Activated B cell treated with CpG ODN at 0.5 μM for 24 hours (primary cell): Measurements from ENCODE around the gene COPS4. TPM values are rescaled to one million over a fixed set of nuclear protein-coding genes. Genes with fewer than 3 reads are reported as not detected.

Source experiments
- ATAC-seq: fragments of 200-7000 bp; cut with Tn5 transposase; one replicate; pipeline ENCODE4 v1.10.0; 2021; ENCODE audit warnings: low read depth, mild to moderate bottlenecking, moderate library complexity
- CTCF ChIA-PET: fragments of 350-600 bp; sonication (Branson Sonifier 250); formaldehyde crosslinking; loops from one replicate; lab custom pipeline; 2021; ENCODE audit warnings: antibody characterized with exemption; lab: Charles Lee
- POLR2A ChIA-PET: fragments of 350-600 bp; sonication (Branson Sonifier 250); formaldehyde crosslinking; loops from one replicate; lab custom pipeline; 2021; ENCODE audit warnings: antibody characterized with exemption; lab: Charles Lee
- DNase-seq: peaks from one replicate; pipeline ENCODE4 v3.0.0; 2022
- H3K27ac Mint-ChIP-seq: one replicate; pipeline ENCODE4 v1.8.0; 2020; ENCODE audit warnings: mixed read lengths
- H3K27me3 Mint-ChIP-seq: one replicate; pipeline ENCODE4 v1.8.0; 2021; ENCODE audit warnings: mixed read lengths
- H3K36me3 Mint-ChIP-seq: one replicate; pipeline ENCODE4 v1.8.0; 2021; ENCODE audit warnings: low read depth, mixed read lengths
- H3K4me1 Mint-ChIP-seq: one replicate; pipeline ENCODE4 v1.8.0; 2021; ENCODE audit warnings: mixed read lengths
- H3K4me3 Mint-ChIP-seq: one replicate; pipeline ENCODE4 v1.8.0; 2020; ENCODE audit warnings: mild to moderate bottlenecking, mixed read lengths
- H3K9me3 Mint-ChIP-seq: one replicate; pipeline ENCODE4 v1.8.0; 2020; ENCODE audit warnings: mixed read lengths
- CTCF ChIP-seq: fragments of 200-600 bp; IDR thresholded peaks from one replicate; pipeline ENCODE4 v1.8.0; 2022; ENCODE audit warnings: antibody characterized with exemption, mild to moderate bottlenecking
- intact Hi-C: fragments of 100-400 bp; cut with micrococcal nuclease; formaldehyde crosslinking; loops from one replicate; pipeline ENCODE4 v1.15.1; 2024
- total RNA-seq: library from RNA; stranded (reverse); gene quantifications from 2 replicates; pipeline ENCODE4 v1.2.3, GENCODE V29; 2022

The COPS4 gene
- total RNA-seq, 1 donor from 2014 or later = 36.7 TPM

DNA sequence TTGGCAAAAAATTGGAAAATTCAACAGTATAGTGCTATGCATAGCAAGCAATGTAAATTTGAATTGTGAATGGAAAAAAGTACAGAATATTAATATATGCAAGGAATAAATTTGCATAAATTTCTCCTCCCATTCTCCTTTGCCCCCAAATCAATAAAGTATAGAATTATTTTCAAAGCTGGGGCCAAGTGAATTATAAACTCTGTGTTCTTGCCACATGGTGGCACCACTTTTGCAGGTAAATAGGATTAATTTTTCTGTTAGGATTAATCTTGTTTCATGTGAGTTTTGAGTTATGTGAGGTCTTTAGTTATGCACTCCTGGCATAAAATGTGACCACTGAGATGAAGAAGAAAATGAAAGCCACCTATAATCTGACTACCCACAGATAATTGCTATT is 19.9 kb downstream of the COPS4 start:
- ATAC-seq (no peak), DNase-seq (no peak)
- Mint-ChIP-seq H3K9me3 (no peaks in the 10 kb centered on the region), H3K4me3 (no peak overlapping the region), H3K27ac (no peak overlapping the region), H3K36me3 (peaks cover 56% of the 10 kb centered on the region), H3K4me1 (peaks cover 2% of the 10 kb centered on the region), H3K27me3 (no peaks in the 10 kb centered on the region)
- TF ChIP-seq CTCF = no peak
- POLR2A ChIA-PET = interaction anchor here (1.1 kb wide), 1 partner anchor 230 kb away, joined by 5 read pairs; the partner anchor contains the start of gene COQ2
- intact Hi-C loops = loop anchor here (1.0 to 5.0 kb wide), 3 partner anchors 205 to 587 kb away; no protein-coding TSS in a partner anchor
- CTCF ChIA-PET = interaction anchor here (0.8 to 6.0 kb wide), 5 partner anchors 126 to 227 kb away, joined by 3 to 61 read pairs (median 3); partner anchors contain the start of gene COQ2

DNA sequence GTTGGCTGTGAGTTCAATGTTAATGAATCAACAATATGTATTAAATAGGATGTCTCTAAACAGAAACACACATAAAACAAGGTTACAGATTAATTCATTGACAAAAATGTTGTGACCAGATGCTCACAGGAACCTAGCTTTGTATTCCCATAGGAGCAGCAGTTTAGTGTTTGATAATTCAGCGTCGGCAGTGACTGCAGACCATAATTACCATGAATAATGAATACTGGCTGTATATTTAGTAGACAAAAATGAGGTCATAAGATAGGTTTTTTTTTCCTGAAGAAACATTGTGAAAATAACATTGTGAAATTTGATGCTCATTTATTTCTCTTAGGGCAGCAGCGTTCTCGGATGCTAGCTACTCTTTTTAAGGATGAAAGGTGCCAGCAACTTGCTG is 27.8 kb downstream of the COPS4 start:
- Mint-ChIP-seq H3K36me3 (peaks cover 56% of the 10 kb centered on the region), H3K27ac (no peak overlapping the region), H3K9me3 (no peaks in the 10 kb centered on the region), H3K27me3 (no peaks in the 10 kb centered on the region), H3K4me1 (no peaks in the 10 kb centered on the region), H3K4me3 (no peak overlapping the region)
- ChIA-PET CTCF (interaction anchor here (0.8 to 1.1 kb wide), 2 partner anchors 198 to 219 kb away, joined by 3 read pairs; no protein-coding TSS in a partner anchor), POLR2A (no interaction called here)
- no peak for ATAC-seq
- no peak for DNase-seq
- intact Hi-C loops = no loop called here
- TF ChIP-seq CTCF = no peak

GRCh38 chr4:83065266-83065665 is 30.3 kb downstream of the COPS4 start:
- POLR2A ChIA-PET = interaction anchor here (0.6 kb wide), 1 partner anchor 199 kb away, joined by 4 read pairs; no protein-coding TSS in a partner anchor

DNA sequence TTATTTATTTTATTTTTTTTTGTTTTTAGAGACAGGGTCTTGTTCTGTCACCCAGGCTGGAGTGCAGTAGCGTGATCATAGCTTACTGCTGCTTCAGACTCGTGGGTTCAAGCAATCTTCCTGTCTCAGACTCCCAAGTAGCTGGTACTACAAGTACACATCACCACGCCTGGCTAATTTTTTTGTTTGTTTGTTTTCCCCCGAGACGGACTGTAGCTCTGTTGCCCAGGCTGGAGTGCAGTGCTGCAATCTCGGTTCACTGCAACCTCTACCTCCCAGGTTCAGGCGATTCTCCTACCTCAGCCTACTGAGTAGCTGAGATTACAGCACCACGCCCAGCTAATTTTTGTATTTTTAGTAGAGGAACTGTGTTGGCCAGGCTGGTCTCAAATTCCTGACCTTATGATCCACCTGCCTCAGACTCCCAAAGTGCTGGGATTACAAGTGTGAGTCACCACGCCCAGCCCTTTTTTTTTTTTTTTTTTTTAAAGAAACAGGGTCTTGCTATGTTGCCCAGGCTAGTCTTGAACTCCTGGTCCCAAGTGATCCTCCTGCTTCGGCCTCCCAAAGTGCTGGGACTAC is 32.2 kb downstream of the COPS4 start:
- intact Hi-C loops = no loop called here
- Mint-ChIP-seq H3K4me3 (no peak overlapping the region), H3K4me1 (no peaks in the 10 kb centered on the region), H3K27me3 (no peaks in the 10 kb centered on the region), H3K9me3 (no peaks in the 10 kb centered on the region), H3K27ac (no peak overlapping the region), H3K36me3 (peaks cover 64% of the 10 kb centered on the region)
- ChIA-PET POLR2A (no interaction called here), CTCF (interaction anchor here (0.6 kb wide), 1 partner anchor 8 kb away, joined by 3 read pairs; no protein-coding TSS in a partner anchor)
- DNase-seq (no peak), ATAC-seq (no peak)
- no peak for TF ChIP-seq CTCF

More at GRCh38 chr4:83065266-83065665, 30.3 kb downstream of the COPS4 start:
- Mint-ChIP-seq H3K27me3 (no peaks in the 10 kb centered on the region), H3K4me3 (no peak overlapping the region), H3K4me1 (no peaks in the 10 kb centered on the region), H3K27ac (no peak overlapping the region), H3K36me3 (peaks cover 63% of the 10 kb centered on the region), H3K9me3 (no peaks in the 10 kb centered on the region)
- intact Hi-C loops = no loop called here
- CTCF ChIA-PET = interaction anchor here (1.0 kb wide), 1 partner anchor 10 kb away, joined by 3 read pairs; no protein-coding TSS in a partner anchor
- no peak for TF ChIP-seq CTCF
- ATAC-seq (no peak), DNase-seq (no peak)

DNA sequence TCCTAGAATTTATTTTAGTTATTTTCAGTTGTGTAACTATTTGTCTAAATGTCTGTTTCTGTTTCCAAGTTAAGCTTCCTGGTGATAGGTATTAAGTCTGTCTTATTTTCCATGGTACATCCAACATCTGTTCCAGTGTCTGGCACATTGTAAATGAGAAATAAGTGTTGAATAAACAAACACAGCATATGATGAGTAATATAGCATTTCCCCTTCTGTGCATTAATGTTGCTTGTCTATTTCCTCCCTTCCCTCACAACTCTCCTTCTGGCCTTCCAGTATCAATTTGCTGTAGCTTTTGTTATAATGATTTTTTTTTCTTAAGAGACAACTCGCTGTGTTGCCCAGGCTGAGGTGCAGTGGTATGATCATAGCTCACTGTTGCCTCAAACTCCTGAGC is 36.1 kb downstream of the COPS4 start:
- H3K9me3 Mint-ChIP-seq = no peaks in the 10 kb centered on the region
- H3K27ac Mint-ChIP-seq = no peak overlapping the region
- POLR2A ChIA-PET = interaction anchor here (0.7 to 1.7 kb wide), 3 partner anchors 39 to 214 kb away, joined by 3 to 4 read pairs (median 3); partner anchors contain the start of gene COQ2

More for the DNA sequence above, 36.1 kb downstream of the COPS4 start:
- CTCF ChIA-PET = interaction anchor here (1.0 to 2.0 kb wide), 5 partner anchors 12 to 210 kb away, joined by 3 to 12 read pairs (median 5); no protein-coding TSS in a partner anchor
- Mint-ChIP-seq H3K27me3 (no peaks in the 10 kb centered on the region), H3K4me3 (no peak overlapping the region), H3K36me3 (peaks cover 67% of the 10 kb centered on the region), H3K4me1 (peaks cover 19% of the 10 kb centered on the region)
- no peak for TF ChIP-seq CTCF
- DNase-seq (no peak), ATAC-seq (no peak)
- intact Hi-C loops = no loop called here
